Hepatocyte (in vitro differentiated cells): ENCODE results near the gene OR2V2. TPM values are rescaled to one million over a fixed set of nuclear protein-coding genes. Genes with fewer than 3 reads are reported as not detected.

Source experiments
- DNase-seq: peaks from one replicate; pipeline ENCODE4 v3.0.0-alpha.2; 2016; ENCODE audit warnings: low spot score
- H2AFZ ChIP-seq: fragments of 200-600 bp; sonication (generic); 2 replicates; pipeline ENCODE4 v1.6.0; 2016; ENCODE audit warnings: antibody characterized with exemption, mild to moderate bottlenecking
- H3K27ac ChIP-seq: fragments of 200-600 bp; sonication (generic); 2 replicates; pipeline ENCODE4 v1.5.1; 2016; ENCODE audit warnings: mild to moderate bottlenecking
- H3K27me3 ChIP-seq: fragments of 200-600 bp; sonication (generic); 2 replicates; pipeline ENCODE4 v1.6.1; 2016
- H3K36me3 ChIP-seq: fragments of 200-600 bp; sonication (generic); replicated peaks from 2 replicates; pipeline ENCODE4 v1.5.1; 2016; ENCODE audit warnings: low read depth; ENCODE audit not compliant: insufficient read depth
- H3K4me1 ChIP-seq: fragments of 200-600 bp; sonication (generic); 2 replicates; pipeline ENCODE4 v1.5.1; 2016; ENCODE audit warnings: mild to moderate bottlenecking, moderate library complexity; ENCODE audit not compliant: insufficient read depth
- H3K4me2 ChIP-seq: fragments of 200-600 bp; sonication (generic); 2 replicates; pipeline ENCODE4 v1.6.0; 2016
- H3K4me3 ChIP-seq: fragments of 200-600 bp; sonication (generic); 2 replicates; pipeline ENCODE4 v1.5.1; 2016; ENCODE audit warnings: mild to moderate bottlenecking
- H3K79me2 ChIP-seq: fragments of 200-600 bp; sonication (generic); 2 replicates; pipeline ENCODE4 v1.6.0; 2017; ENCODE audit warnings: mild to moderate bottlenecking
- H3K9me2 ChIP-seq: fragments of 200-600 bp; sonication (generic); replicated peaks from 2 replicates; pipeline ENCODE4 v1.6.0; 2017; ENCODE audit warnings: mild to moderate bottlenecking; ENCODE audit not compliant: insufficient read depth
- H3K9me3 ChIP-seq: fragments of 200-600 bp; sonication (generic); 2 replicates; pipeline ENCODE4 v1.5.1; 2016; ENCODE audit warnings: low read depth, mild to moderate bottlenecking
- H4K20me1 ChIP-seq: fragments of 200-600 bp; sonication (generic); 2 replicates; pipeline ENCODE4 v1.6.0; 2016; ENCODE audit warnings: mild to moderate bottlenecking; ENCODE audit not compliant: insufficient read depth, poor library complexity, severe bottlenecking
- CTCF ChIP-seq: fragments of 200-600 bp; sonication (generic); IDR thresholded peaks from 2 replicates; pipeline ENCODE4 v1.5.1; 2016; ENCODE audit warnings: antibody characterized with exemption, mild to moderate bottlenecking; ENCODE audit not compliant: poor library complexity
- EZH2 ChIP-seq: fragments of 200-600 bp; sonication (generic); IDR thresholded peaks from 2 replicates; pipeline ENCODE4 v1.6.1; 2016; ENCODE audit warnings: antibody characterized with exemption, mild to moderate bottlenecking, borderline replicate concordance
- EZH2phosphoT487 ChIP-seq: fragments of 200-600 bp; sonication (generic); IDR thresholded peaks from one replicate; pipeline ENCODE4 v1.6.1; 2018; ENCODE audit warnings: antibody characterized with exemption, mild to moderate bottlenecking, low read depth, moderate library complexity; ENCODE audit not compliant: unreplicated experiment, severe bottlenecking
- WGBS: methylation state at CpG from one replicate; pipeline ENCODE4 v1.1.6; 2016; ENCODE audit warnings: low lambda C conversion rate; ENCODE audit errors: missing lambda C conversion rate; 5-methylcytosine and 5-hydroxymethylcytosine counted together
- polyA plus RNA-seq: library from polyadenylated mRNA; unstranded; fragments of >200 nt; fragmentation: Nextera tagmentation; extraction: Ambion mirVana; gene quantifications from 2 replicates; pipeline ENCODE4 v1.2.1, GENCODE V29; 2016
- total RNA-seq: library from RNA; depleted of rRNA; stranded (reverse); fragments of >200 nt; gene quantifications from 2 replicates; pipeline ENCODE4 v1.2.3, GENCODE V29; 2014

The OR2V2 gene
- total and polyA plus RNA-seq, 2 experiments from 2014 or later = not detected

GRCh38 chr5:181131514-181131913, 15.9 kb upstream of the OR2V2 start:
- peaks cover 11% of the 10 kb centered on the region for H3K27me3 ChIP-seq
- WGBS = 88% methylated on average over 11 of the region's 11 CpGs
- no peak for TF ChIP-seq CTCF
- no peak for TF ChIP-seq EZH2
- no peak for TF ChIP-seq EZH2phosphoT487

GRCh38 chr5:181133083-181133482, 14.3 kb upstream of the OR2V2 start:
- H3K9me3 ChIP-seq = no peaks in the 10 kb centered on the region
- no peak overlapping the region for H3K4me2 ChIP-seq
- H3K79me2 ChIP-seq = no peaks in the 10 kb centered on the region
- no peak overlapping the region for H3K27ac ChIP-seq
- no peaks in the 10 kb centered on the region for H3K9me2 ChIP-seq
- H3K4me1 ChIP-seq = no peaks in the 10 kb centered on the region
- peaks cover 11% of the 10 kb centered on the region for H3K27me3 ChIP-seq
- no peaks in the 10 kb centered on the region for H3K36me3 ChIP-seq
- H4K20me1 ChIP-seq = no peaks in the 10 kb centered on the region
- no peak for TF ChIP-seq CTCF
- no peak for TF ChIP-seq EZH2
- TF ChIP-seq EZH2phosphoT487 = no peak
- no peak overlapping the region for H2AFZ ChIP-seq
- H3K4me3 ChIP-seq = no peak overlapping the region
- 81% methylated on average over 3 of the region's 3 CpGs for WGBS
- no peak for DNase-seq

More at GRCh38 chr5:181131514-181131913, 15.9 kb upstream of the OR2V2 start:
- H3K79me2 ChIP-seq = no peaks in the 10 kb centered on the region
- H4K20me1 ChIP-seq = no peaks in the 10 kb centered on the region
- H2AFZ ChIP-seq = no peak overlapping the region
- H3K4me1 ChIP-seq = no peaks in the 10 kb centered on the region
- no peak overlapping the region for H3K4me3 ChIP-seq
- no peak for DNase-seq
- no peaks in the 10 kb centered on the region for H3K9me3 ChIP-seq
- H3K9me2 ChIP-seq = no peaks in the 10 kb centered on the region
- H3K27ac ChIP-seq = no peak overlapping the region
- no peaks in the 10 kb centered on the region for H3K36me3 ChIP-seq
- no peak overlapping the region for H3K4me2 ChIP-seq

GRCh38 chr5:181133610-181134231, 13.7 kb upstream of the OR2V2 start:
- no peak overlapping the region for H3K27ac ChIP-seq
- H3K4me3 ChIP-seq = no peak overlapping the region
- DNase-seq = peak; percentile 26
- peaks cover 9% of the 10 kb centered on the region for H3K27me3 ChIP-seq
- no peaks in the 10 kb centered on the region for H4K20me1 ChIP-seq
- no peaks in the 10 kb centered on the region for H3K9me3 ChIP-seq
- no peak overlapping the region for H3K4me2 ChIP-seq
- H3K79me2 ChIP-seq = no peaks in the 10 kb centered on the region
- TF ChIP-seq EZH2phosphoT487 (no peak), CTCF (no peak), EZH2 (no peak)
- no peaks in the 10 kb centered on the region for H3K9me2 ChIP-seq
- no peaks in the 10 kb centered on the region for H3K36me3 ChIP-seq
- WGBS = 86% methylated on average over 10 of the region's 10 CpGs
- no peaks in the 10 kb centered on the region for H3K4me1 ChIP-seq
- H2AFZ ChIP-seq = no peak overlapping the region
